ENCODE results near the gene PANX3.

PANX3 gene

GRCh38 chr11:124612567-124613246 lies 1.5 kb downstream of the PANX3 start:
- Histone ChIP-seq H3K27ac (ENCODE audit: low read depth, low read length) (no peak overlapping the region), H3K4me3 (ENCODE audit: low read depth, low read length) (no peak overlapping the region), H3K27me3 (ENCODE audit: control insufficient read depth, insufficient read depth, low read length) (no peaks in the 10 kb centered on the region), H3K4me1 (ENCODE audit: control insufficient read depth, insufficient read depth, low read length) (no peaks in the 10 kb centered on the region), H3K9ac (ENCODE audit: low read length) (no peak overlapping the region), H3K9me3 (ENCODE audit: control insufficient read depth, insufficient read depth, low read depth, low read length) (no peaks in the 10 kb centered on the region), H3K36me3 (ENCODE audit: control insufficient read depth, insufficient read depth, low read length) (no peaks in the 10 kb centered on the region)

GRCh38 chr11:124618863-124619262 lies 7.6 kb downstream of the PANX3 start:
- no peaks in the 10 kb centered on the region for H3K36me3 ChIP-seq (ENCODE audit: control insufficient read depth, insufficient read depth, low read length)
- no peak overlapping the region for H3K27ac ChIP-seq (ENCODE audit: low read depth, low read length)
- H3K27me3 ChIP-seq (ENCODE audit: control insufficient read depth, insufficient read depth, low read length), result peaks cover 20% of the 10 kb centered on the region
- no peaks in the 10 kb centered on the region for H3K9me3 ChIP-seq (ENCODE audit: control insufficient read depth, insufficient read depth, low read depth, low read length)
- H3K4me3 ChIP-seq (ENCODE audit: low read depth, low read length), result no peak overlapping the region
- H3K9ac ChIP-seq (ENCODE audit: low read length), result no peak overlapping the region
- H3K4me1 ChIP-seq (ENCODE audit: control insufficient read depth, insufficient read depth, low read length), result peaks cover 3% of the 10 kb centered on the region

GRCh38 chr11:124622531-124623451 lies 11.6 kb downstream of the PANX3 start, which contains the start of gene TBRG1:
TSS of gene TBRG1 (plus strand) at chr11:124622864. CDS start at chr11:124623084, 220 bp downstream.
- H3K27ac ChIP-seq (ENCODE audit: low read depth, low read length), result peak within 1 kb of the TSS; percentile 77

GRCh38 chr11:124623861-124624525 lies 12.8 kb downstream of the PANX3 start:
- Histone ChIP-seq H3K4me3 (ENCODE audit: low read depth, low read length) (peak overlapping the region; percentile 94), H3K27me3 (ENCODE audit: control insufficient read depth, insufficient read depth, low read length) (peaks cover 19% of the 10 kb centered on the region), H3K4me1 (ENCODE audit: control insufficient read depth, insufficient read depth, low read length) (peaks cover 5% of the 10 kb centered on the region), H3K27ac (ENCODE audit: low read depth, low read length) (no peak overlapping the region), H3K9me3 (ENCODE audit: control insufficient read depth, insufficient read depth, low read depth, low read length) (no peaks in the 10 kb centered on the region), H3K9ac (ENCODE audit: low read length) (no peak overlapping the region), H3K36me3 (ENCODE audit: control insufficient read depth, insufficient read depth, low read length) (peaks cover 37% of the 10 kb centered on the region)

More at GRCh38 chr11:124622531-124623451, 11.6 kb downstream of the PANX3 start, which contains the start of gene TBRG1:
- Histone ChIP-seq H3K4me3 (ENCODE audit: low read depth, low read length) (peak within 1 kb of the TSS; percentile 94), H3K9ac (ENCODE audit: low read length) (peak within 1 kb of the TSS; percentile 88), H3K9me3 (ENCODE audit: control insufficient read depth, insufficient read depth, low read depth, low read length) (no peaks in the 10 kb centered on the region), H3K4me1 (ENCODE audit: control insufficient read depth, insufficient read depth, low read length) (peaks cover 5% of the 10 kb centered on the region), H3K27me3 (ENCODE audit: control insufficient read depth, insufficient read depth, low read length) (peaks cover 20% of the 10 kb centered on the region), H3K36me3 (ENCODE audit: control insufficient read depth, insufficient read depth, low read length) (peaks cover 29% of the 10 kb centered on the region)

GRCh38 chr11:124625504-124626168 lies 14.4 kb downstream of the PANX3 start:
- Histone ChIP-seq H3K4me3 (ENCODE audit: low read depth, low read length) (no peak overlapping the region), H3K27me3 (ENCODE audit: control insufficient read depth, insufficient read depth, low read length) (peaks cover 4% of the 10 kb centered on the region; the same call in 1 of the 2 replicates), H3K4me1 (ENCODE audit: control insufficient read depth, insufficient read depth, low read length) (peaks cover 5% of the 10 kb centered on the region), H3K9ac (ENCODE audit: low read length) (no peak overlapping the region), H3K9me3 (ENCODE audit: control insufficient read depth, insufficient read depth, low read depth, low read length) (no peaks in the 10 kb centered on the region), H3K36me3 (ENCODE audit: control insufficient read depth, insufficient read depth, low read length) (peaks cover 52% of the 10 kb centered on the region), H3K27ac (ENCODE audit: low read depth, low read length) (no peak overlapping the region)

GRCh38 chr11:124627546-124627945 lies 16.3 kb downstream of the PANX3 start:
- Histone ChIP-seq H3K27me3 (ENCODE audit: control insufficient read depth, insufficient read depth, low read length) (no peaks in the 10 kb centered on the region), H3K9me3 (ENCODE audit: control insufficient read depth, insufficient read depth, low read depth, low read length) (no peaks in the 10 kb centered on the region), H3K4me3 (ENCODE audit: low read depth, low read length) (no peak overlapping the region), H3K4me1 (ENCODE audit: control insufficient read depth, insufficient read depth, low read length) (peaks cover 5% of the 10 kb centered on the region), H3K9ac (ENCODE audit: low read length) (no peak overlapping the region), H3K27ac (ENCODE audit: low read depth, low read length) (no peak overlapping the region), H3K36me3 (ENCODE audit: control insufficient read depth, insufficient read depth, low read length) (peaks cover 71% of the 10 kb centered on the region)

- Histone ChIP-seq H3K9ac (ENCODE audit: low read length) (no peak overlapping the region), H3K9me3 (ENCODE audit: control insufficient read depth, insufficient read depth, low read depth, low read length) (no peaks in the 10 kb centered on the region), H3K27me3 (ENCODE audit: control insufficient read depth, insufficient read depth, low read length) (no peaks in the 10 kb centered on the region), H3K4me1 (ENCODE audit: control insufficient read depth, insufficient read depth, low read length) (no peaks in the 10 kb centered on the region), H3K4me3 (ENCODE audit: low read depth, low read length) (no peak overlapping the region), H3K36me3 (ENCODE audit: control insufficient read depth, insufficient read depth, low read length) (peaks cover 83% of the 10 kb centered on the region), H3K27ac (ENCODE audit: low read depth, low read length) (no peak overlapping the region)
Measured at GRCh38 chr11:124629961-124630360, 18.7 kb downstream of the PANX3 start.

GRCh38 chr11:124633355-124633754 lies 22.1 kb downstream of the PANX3 start:
- Histone ChIP-seq H3K4me3 (ENCODE audit: low read depth, low read length) (no peak overlapping the region), H3K36me3 (ENCODE audit: control insufficient read depth, insufficient read depth, low read length) (peaks cover 85% of the 10 kb centered on the region), H3K9me3 (ENCODE audit: control insufficient read depth, insufficient read depth, low read depth, low read length) (no peaks in the 10 kb centered on the region), H3K9ac (ENCODE audit: low read length) (no peak overlapping the region), H3K4me1 (ENCODE audit: control insufficient read depth, insufficient read depth, low read length) (no peaks in the 10 kb centered on the region; the same call in 1 of the 2 replicates), H3K27ac (ENCODE audit: low read depth, low read length) (no peak overlapping the region), H3K27me3 (ENCODE audit: control insufficient read depth, insufficient read depth, low read length) (no peaks in the 10 kb centered on the region)

GRCh38 chr11:124635932-124636331 lies 24.7 kb downstream of the PANX3 start:
- Histone ChIP-seq H3K27ac (ENCODE audit: low read depth, low read length) (no peak overlapping the region), H3K9me3 (ENCODE audit: control insufficient read depth, insufficient read depth, low read depth, low read length) (peaks cover 6% of the 10 kb centered on the region; the same call in 1 of the 2 replicates), H3K36me3 (ENCODE audit: control insufficient read depth, insufficient read depth, low read length) (peaks cover 64% of the 10 kb centered on the region), H3K27me3 (ENCODE audit: control insufficient read depth, insufficient read depth, low read length) (no peaks in the 10 kb centered on the region), H3K9ac (ENCODE audit: low read length) (no peak overlapping the region), H3K4me3 (ENCODE audit: low read depth, low read length) (no peak overlapping the region), H3K4me1 (ENCODE audit: control insufficient read depth, insufficient read depth, low read length) (no peaks in the 10 kb centered on the region; the same call in 1 of the 2 replicates)

- no peak overlapping the region for H3K27ac ChIP-seq (ENCODE audit: low read depth, low read length)
- no peak overlapping the region for H3K9ac ChIP-seq (ENCODE audit: low read length)
- H3K36me3 ChIP-seq (ENCODE audit: control insufficient read depth, insufficient read depth, low read length), result peaks cover 39% of the 10 kb centered on the region
Measured at GRCh38 chr11:124638500-124638899, 27.3 kb downstream of the PANX3 start.

More at GRCh38 chr11:124638500-124638899, 27.3 kb downstream of the PANX3 start:
- no peaks in the 10 kb centered on the region for H3K27me3 ChIP-seq (ENCODE audit: control insufficient read depth, insufficient read depth, low read length)
- no peak overlapping the region for H3K4me3 ChIP-seq (ENCODE audit: low read depth, low read length)
- peaks cover 9% of the 10 kb centered on the region; the same call in 1 of the 2 replicates for H3K9me3 ChIP-seq (ENCODE audit: control insufficient read depth, insufficient read depth, low read depth, low read length)
- no peaks in the 10 kb centered on the region; the same call in 1 of the 2 replicates for H3K4me1 ChIP-seq (ENCODE audit: control insufficient read depth, insufficient read depth, low read length)

Data from HUES6 (cell line).